GM12878 (cell line): ENCODE measurements around the gene HEYL.

ENCODE experiments used
- ATF3 ChIP-seq: IDR thresholded peaks from 2 replicates; pipeline ENCODE4 v1.6.1; 2011; ENCODE audit warnings: low read depth, mild to moderate bottlenecking, low read length, moderate library complexity, borderline replicate concordance; ENCODE audit errors: extremely low read depth
- CTCF ChIP-seq, 3 experiments: IDR thresholded peaks in 2 of 3; conservative IDR thresholded peaks in 1 of 3; 2 replicates each; pipeline ENCODE4 v1.5.1; 2011; ENCODE audit warnings: low read depth in 3 of 3, low read length in 3 of 3, mild to moderate bottlenecking in 3 of 3, control low read depth in 2 of 3, moderate library complexity in 2 of 3, inconsistent platforms in 1 of 3, mixed read lengths in 1 of 3; ENCODE audit not compliant: control insufficient read depth in 2 of 3, insufficient read depth in 1 of 3; ENCODE audit errors: extremely low read depth in 1 of 3
- EZH2 ChIP-seq: IDR thresholded peaks from 2 replicates; pipeline ENCODE4 v1.6.1; 2012; ENCODE audit warnings: low read depth, mild to moderate bottlenecking, control low read depth, inconsistent platforms, low read length, borderline replicate concordance; ENCODE audit not compliant: control insufficient read depth
- MAX ChIP-seq: IDR thresholded peaks from 2 replicates; pipeline ENCODE4 v1.6.1; 2012; ENCODE audit warnings: low read depth, low read length, improper control_type of control experiment
- MLLT1 ChIP-seq: fragments of 450-650 bp; IDR thresholded peaks from 2 replicates; pipeline ENCODE4 v1.6.1; 2016; ENCODE audit warnings: mild to moderate bottlenecking
- POLR2A ChIP-seq: IDR thresholded peaks from 2 replicates; pipeline ENCODE4 v1.6.1; 2011; ENCODE audit warnings: low read depth, mild to moderate bottlenecking, low read length
- SP1 ChIP-seq: IDR thresholded peaks from one replicate; pipeline ENCODE4 v1.6.1; 2011; ENCODE audit warnings: low read depth, low read length
- USF2 ChIP-seq: IDR thresholded peaks from 2 replicates; pipeline ENCODE4 v1.6.1; 2011; ENCODE audit warnings: low read depth, low read length, improper control_type of control experiment, borderline replicate concordance
- YY1 ChIP-seq: IDR thresholded peaks from 2 replicates; pipeline ENCODE4 v1.6.1; 2011; ENCODE audit warnings: low read depth, mild to moderate bottlenecking, low read length
- ZBTB11 ChIP-seq: fragments of 450-650 bp; formaldehyde crosslinking; IDR thresholded peaks from 2 replicates; pipeline ENCODE4 v1.5.0; 2022; ENCODE audit warnings: mild to moderate bottlenecking, missing genetic modification characterization

GRCh38 chr1:39657402-39657801, 18.0 kb upstream of the HEYL start:
- TF ChIP-seq YY1 (no peak), CTCF (IDR thresholded peaks at IDR 0.05 in 2 of 3, conservative IDR thresholded peaks at IDR 0.05 in 1 of 3; ENCODE audit: control insufficient read depth in 2 of 3, extremely low read depth in 1 of 3, insufficient read depth in 1 of 3, low read depth in 3 of 3, low read length in 3 of 3) (no peak), MAX (no peak), ATF3 (no peak), EZH2 (no peak), USF2 (no peak), ZBTB11 (CRISPR knock-in tag) (no peak), MLLT1 (no peak), SP1 (no peak), POLR2A (no peak)
